Activated naive CD4-positive, alpha-beta T cell treated with anti-CD3 and anti-CD28 coated beads for 36 hours (primary cell): ENCODE results near the gene NOP14. TPM values are rescaled to one million over a fixed set of nuclear protein-coding genes. Genes with fewer than 3 reads are reported as not detected.
"Not testable (repeated sequence)": the region's sequence is repeated elsewhere in the genome, so short reads cannot be mapped to it uniquely, and the experiment has no call there.

Source experiments
- CTCF ChIA-PET: fragments of 350-600 bp; sonication (Branson Sonifier 250); formaldehyde crosslinking; loops from one replicate; lab custom pipeline; 2021; ENCODE audit warnings: antibody characterized with exemption; lab: Charles Lee
- DNase-seq: peaks from one replicate; pipeline ENCODE4 v3.0.0-alpha.2; 2020
- H3K27ac Mint-ChIP-seq: one replicate; pipeline ENCODE4 v1.8.0; 2021; ENCODE audit warnings: mild to moderate bottlenecking, mixed read lengths
- H3K27me3 Mint-ChIP-seq: one replicate; pipeline ENCODE4 v1.8.0; 2021; ENCODE audit warnings: low read depth, mixed read lengths
- H3K36me3 Mint-ChIP-seq: one replicate; pipeline ENCODE4 v1.8.0; 2021; ENCODE audit warnings: low read depth, mixed read lengths
- H3K4me1 Mint-ChIP-seq: one replicate; pipeline ENCODE4 v1.8.0; 2021; ENCODE audit warnings: low read depth, mixed read lengths
- H3K4me3 Mint-ChIP-seq: one replicate; pipeline ENCODE4 v1.8.0; 2021; ENCODE audit warnings: mild to moderate bottlenecking, moderate library complexity, mixed read lengths
- H3K9me3 Mint-ChIP-seq: one replicate; pipeline ENCODE4 v1.8.0; 2021; ENCODE audit warnings: mixed read lengths
- intact Hi-C: fragments of 100-400 bp; cut with micrococcal nuclease; formaldehyde crosslinking; loops from one replicate; pipeline ENCODE4 v1.15.1; 2023
- total RNA-seq, 2 experiments: library from RNA; stranded (reverse); gene quantifications; one replicate each; pipeline ENCODE4 v1.2.3, GENCODE V29; 2021

The NOP14 gene
- total RNA-seq, 2 experiments from 2014 or later: 48.3 to 55.1 TPM

DNA sequence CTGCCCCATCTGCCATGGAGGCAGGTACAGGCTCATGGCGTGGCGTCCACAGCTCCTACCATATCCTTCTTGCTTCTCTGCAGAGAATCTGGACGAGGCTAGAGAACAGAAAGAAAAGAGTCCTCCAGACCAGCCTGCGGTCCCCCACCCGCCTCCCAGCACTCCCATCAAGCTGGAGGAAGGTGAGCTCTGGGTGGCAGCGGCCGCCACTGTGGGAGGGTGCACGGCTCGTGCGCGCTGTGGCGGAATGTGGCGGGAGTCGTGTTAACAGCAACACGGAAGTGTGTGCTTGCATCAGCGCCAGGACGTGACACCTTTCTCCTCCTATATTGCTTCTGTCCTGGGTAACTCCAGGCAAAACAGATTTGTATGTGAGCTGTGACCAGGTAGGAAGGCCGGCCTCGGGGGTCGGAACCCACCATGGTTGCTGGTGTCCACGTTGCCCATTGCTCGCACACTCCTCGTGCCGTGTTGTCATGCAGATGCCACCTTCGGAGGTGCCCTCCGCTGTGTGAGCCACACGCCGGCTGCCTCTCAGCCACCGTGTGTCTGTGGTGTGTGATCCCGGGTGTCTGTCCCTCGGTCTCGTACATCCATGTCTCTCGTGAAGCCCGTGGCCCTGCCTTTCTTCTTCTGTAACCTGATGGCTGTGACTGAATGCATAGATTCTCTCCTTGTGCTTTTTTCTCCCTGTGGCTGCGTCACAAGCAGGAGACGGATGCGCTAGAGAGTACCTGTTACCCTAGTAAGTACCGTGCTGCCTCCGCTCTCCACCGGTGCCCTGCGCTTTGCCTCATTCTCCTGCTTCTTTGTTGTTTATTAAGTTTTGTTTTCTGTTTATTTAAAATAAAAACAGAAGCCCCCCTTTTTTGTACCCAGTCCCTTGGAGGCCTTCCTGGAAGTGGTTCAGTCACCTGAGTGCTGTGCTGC lies 37.0 kb downstream of the NOP14 start:
- CTCF ChIA-PET: no interaction called here
- no peaks in the 10 kb centered on the region for H3K27me3 Mint-ChIP-seq
- H3K4me1 Mint-ChIP-seq: peaks cover 24% of the 10 kb centered on the region
- H3K9me3 Mint-ChIP-seq: no peaks in the 10 kb centered on the region
- no peak overlapping the region for H3K27ac Mint-ChIP-seq
- DNase-seq: no peak
- intact Hi-C loops: no loop called here
- H3K4me3 Mint-ChIP-seq: no peak overlapping the region
- H3K36me3 Mint-ChIP-seq: peaks cover 19% of the 10 kb centered on the region

DNA sequence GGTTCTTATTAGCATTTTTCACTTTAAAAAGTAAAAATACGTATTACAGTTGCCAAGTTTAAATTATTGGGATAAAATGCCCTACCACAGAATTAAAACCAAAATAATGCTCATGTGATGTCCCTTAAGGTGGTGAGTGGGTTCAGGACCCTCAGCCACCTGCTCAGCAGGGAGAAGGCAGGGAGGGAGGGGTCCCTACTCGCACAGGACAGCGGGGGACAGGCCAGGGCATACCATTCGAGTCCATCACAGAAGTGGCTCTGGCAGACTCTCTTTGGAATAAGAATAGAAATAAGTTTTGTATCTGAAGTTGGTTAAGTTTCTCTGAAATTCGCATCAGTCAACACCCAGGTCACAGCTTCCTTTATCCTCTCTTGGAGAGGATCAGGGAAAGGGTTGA lies 37.7 kb downstream of the NOP14 start:
- H3K4me1 Mint-ChIP-seq: peaks cover 28% of the 10 kb centered on the region
- H3K4me3 Mint-ChIP-seq: no peak overlapping the region
- DNase-seq: no peak
- peak overlapping the region; percentile 15 for H3K27ac Mint-ChIP-seq
- H3K36me3 Mint-ChIP-seq: peaks cover 21% of the 10 kb centered on the region
- intact Hi-C loops: no loop called here
- no peaks in the 10 kb centered on the region for H3K27me3 Mint-ChIP-seq
- H3K9me3 Mint-ChIP-seq: no peaks in the 10 kb centered on the region
- CTCF ChIA-PET: interaction anchor here (1.3 to 1.4 kb wide), 2 partner anchors 10 to 28 kb away, joined by 3 read pairs; no protein-coding TSS in a partner anchor

DNA sequence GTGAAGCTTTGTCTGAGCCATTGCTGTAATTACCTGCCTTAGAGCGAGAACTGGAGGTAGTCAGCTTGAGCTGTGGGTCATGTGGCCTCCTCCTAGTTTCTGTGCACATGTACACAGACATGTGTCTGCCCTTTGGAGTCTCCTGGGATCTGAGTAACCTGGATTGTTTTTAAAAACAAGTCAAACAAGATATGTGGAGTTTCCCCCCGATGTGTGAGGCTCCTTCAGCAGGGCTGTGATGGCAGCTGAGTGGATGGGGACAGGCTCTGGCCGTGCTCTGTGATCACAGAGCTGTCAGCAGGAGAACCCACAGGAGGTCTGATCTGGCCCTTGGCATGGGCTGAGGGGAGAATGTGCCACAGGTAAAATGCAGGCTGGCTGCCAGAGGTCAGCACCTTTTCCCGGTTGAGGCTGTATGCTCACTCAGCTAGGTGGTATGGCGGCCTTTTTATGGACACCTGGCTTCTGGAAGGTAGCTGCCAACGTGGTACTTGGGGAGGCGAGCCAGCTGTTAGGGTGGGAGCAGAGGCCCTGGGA lies 38.4 kb downstream of the NOP14 start:
- CTCF ChIA-PET: interaction anchor here (1.0 to 1.4 kb wide), 3 partner anchors 11 to 113 kb away, joined by 3 read pairs; no protein-coding TSS in a partner anchor
- Mint-ChIP-seq H3K36me3 (peaks cover 28% of the 10 kb centered on the region), H3K27me3 (no peaks in the 10 kb centered on the region), H3K9me3 (no peaks in the 10 kb centered on the region), H3K27ac (peak overlapping the region; percentile 15), H3K4me3 (no peak overlapping the region), H3K4me1 (peaks cover 34% of the 10 kb centered on the region)
- no peak for DNase-seq
- intact Hi-C loops: no loop called here

- Mint-ChIP-seq H3K27me3 (no peaks in the 10 kb centered on the region), H3K4me1 (peaks cover 36% of the 10 kb centered on the region), H3K36me3 (peaks cover 34% of the 10 kb centered on the region), H3K9me3 (peaks cover 3% of the 10 kb centered on the region), H3K4me3 (no peak overlapping the region), H3K27ac (peak overlapping the region; percentile 15)
- CTCF ChIA-PET: interaction anchor here (1.0 to 1.4 kb wide), 3 partner anchors 12 to 114 kb away, joined by 3 read pairs; no protein-coding TSS in a partner anchor
- intact Hi-C loops: no loop called here
- DNase-seq: no peak
These were observed 38.9 kb downstream of the NOP14 start for GRCh38 chr4:2924286-2924685.

GRCh38 chr4:2923668-2924173 lies 39.5 kb downstream of the NOP14 start:
- CTCF ChIA-PET: interaction anchor here (0.6 kb wide), 1 partner anchor 12 kb away, joined by 3 read pairs; no protein-coding TSS in a partner anchor
- Mint-ChIP-seq H3K4me1 (peaks cover 37% of the 10 kb centered on the region), H3K36me3 (peaks cover 32% of the 10 kb centered on the region), H3K27ac (peak overlapping the region; percentile 51), H3K9me3 (peaks cover 3% of the 10 kb centered on the region), H3K27me3 (no peaks in the 10 kb centered on the region), H3K4me3 (no peak overlapping the region)
- intact Hi-C loops: no loop called here
- no peak for DNase-seq

GRCh38 chr4:2923141-2923551 lies 40.1 kb downstream of the NOP14 start:
- peaks cover 3% of the 10 kb centered on the region for H3K9me3 Mint-ChIP-seq
- H3K27me3 Mint-ChIP-seq: no peaks in the 10 kb centered on the region
- DNase-seq: no peak
- H3K27ac Mint-ChIP-seq: peak overlapping the region; percentile 51
- intact Hi-C loops: no loop called here
- no peak overlapping the region for H3K4me3 Mint-ChIP-seq
- H3K36me3 Mint-ChIP-seq: peaks cover 37% of the 10 kb centered on the region
- CTCF ChIA-PET: interaction anchor here (0.6 kb wide), 1 partner anchor 12 kb away, joined by 3 read pairs; no protein-coding TSS in a partner anchor
- H3K4me1 Mint-ChIP-seq: peaks cover 40% of the 10 kb centered on the region

GRCh38 chr4:2922453-2923101 lies 40.6 kb downstream of the NOP14 start:
- H3K36me3 Mint-ChIP-seq: peaks cover 40% of the 10 kb centered on the region
- not testable (repeated sequence) for H3K9me3 Mint-ChIP-seq, H3K27me3 Mint-ChIP-seq, H3K4me3 Mint-ChIP-seq
- peak; percentile 38 for DNase-seq
- CTCF ChIA-PET: interaction anchor here (0.6 kb wide), 1 partner anchor 13 kb away, joined by 3 read pairs; no protein-coding TSS in a partner anchor
- peaks cover 46% of the 10 kb centered on the region for H3K4me1 Mint-ChIP-seq
- intact Hi-C loops: loop anchor here (1.0 kb wide), 1 partner anchor 33 kb away; no protein-coding TSS in a partner anchor
- peak overlapping the region; percentile 72 for H3K27ac Mint-ChIP-seq

DNA sequence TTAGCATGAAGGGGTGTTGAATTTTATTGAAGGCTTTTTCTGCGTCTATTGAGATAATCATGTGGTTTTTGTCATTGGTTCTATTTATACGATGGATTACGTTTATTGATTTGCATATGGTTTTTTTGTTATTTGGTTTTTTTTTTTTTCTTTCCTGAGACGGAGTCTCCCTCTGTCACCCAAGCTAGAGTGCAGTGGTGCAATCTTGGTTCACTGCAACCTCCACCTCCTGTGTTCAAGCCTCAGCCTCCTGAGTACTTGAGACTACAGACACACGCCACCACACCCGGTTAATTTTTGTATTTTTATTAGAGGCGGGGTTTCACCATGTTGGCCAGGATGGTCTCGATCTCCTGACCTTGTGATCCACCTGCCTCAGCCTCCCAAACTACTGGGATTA lies 44.5 kb downstream of the NOP14 start:
- Mint-ChIP-seq H3K36me3 (peaks cover 57% of the 10 kb centered on the region), H3K4me1 (peaks cover 56% of the 10 kb centered on the region)
- H3K9me3 Mint-ChIP-seq, H3K27me3 Mint-ChIP-seq, H3K4me3 Mint-ChIP-seq, intact Hi-C loops, CTCF ChIA-PET, H3K27ac Mint-ChIP-seq, DNase-seq: not testable (repeated sequence)

DNA sequence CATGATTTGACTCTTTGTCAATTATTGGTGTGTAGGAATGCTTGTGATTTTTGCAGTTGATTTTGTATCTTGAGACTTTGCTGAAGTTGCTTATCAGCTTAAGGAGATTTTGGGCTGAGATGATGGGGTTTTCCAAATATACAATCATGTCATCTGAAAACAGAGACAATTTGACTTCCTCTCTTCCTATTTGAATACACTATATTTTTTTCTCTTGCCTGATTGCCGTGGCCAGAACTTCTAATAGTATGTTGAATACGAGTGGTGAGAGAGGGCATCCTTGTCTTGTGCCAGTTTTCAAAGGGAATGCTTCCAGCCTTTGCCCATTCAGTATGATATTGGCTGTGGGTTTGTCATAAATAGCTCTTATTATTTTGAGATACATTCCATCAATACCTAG lies 44.9 kb downstream of the NOP14 start:
- H3K27ac Mint-ChIP-seq, CTCF ChIA-PET, DNase-seq, H3K4me3 Mint-ChIP-seq, H3K27me3 Mint-ChIP-seq, H3K9me3 Mint-ChIP-seq, intact Hi-C loops: not testable (repeated sequence)
- Mint-ChIP-seq H3K36me3 (peaks cover 55% of the 10 kb centered on the region), H3K4me1 (peaks cover 51% of the 10 kb centered on the region)

DNA sequence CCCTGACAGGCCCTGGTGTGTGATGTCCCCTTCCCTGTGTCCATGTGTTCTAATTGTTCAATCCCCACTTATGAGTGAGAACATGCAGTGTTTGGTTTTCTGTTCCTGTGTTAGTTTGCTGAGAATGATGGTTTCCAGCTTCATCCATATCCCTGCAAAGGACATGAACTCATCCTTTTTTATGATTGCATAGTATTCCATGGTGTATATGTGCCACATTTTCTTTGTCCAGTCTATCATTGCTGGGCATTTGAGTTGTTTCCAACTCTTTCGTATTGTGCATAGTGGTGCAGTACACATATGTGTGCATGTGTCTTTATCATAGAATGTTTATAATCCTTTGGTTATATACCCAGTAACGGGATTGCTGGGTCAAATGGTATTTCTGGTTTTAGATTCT lies 46.5 kb downstream of the NOP14 start:
- H3K9me3 Mint-ChIP-seq, CTCF ChIA-PET, DNase-seq, intact Hi-C loops, H3K27ac Mint-ChIP-seq, H3K27me3 Mint-ChIP-seq, H3K4me3 Mint-ChIP-seq: not testable (repeated sequence)
- H3K4me1 Mint-ChIP-seq: peaks cover 37% of the 10 kb centered on the region
- peaks cover 53% of the 10 kb centered on the region for H3K36me3 Mint-ChIP-seq

- Mint-ChIP-seq H3K4me3 (no peak overlapping the region), H3K4me1 (peaks cover 31% of the 10 kb centered on the region), H3K9me3 (peaks cover 3% of the 10 kb centered on the region), H3K27ac (peak overlapping the region; percentile 41), H3K27me3 (no peaks in the 10 kb centered on the region), H3K36me3 (peaks cover 51% of the 10 kb centered on the region)
- CTCF ChIA-PET: no interaction called here
- no peak for DNase-seq
- intact Hi-C loops: no loop called here
These were observed 47.4 kb downstream of the NOP14 start for GRCh38 chr4:2915789-2916188.
